Parathyroid adenoma (tissue), 2 donors: ENCODE data around the gene LRRC47.

Experiments
- H2AFZ ChIP-seq: fragments of 300-600 bp; sonication (generic); one replicate; pipeline ENCODE4 v1.7.0; 2017; ENCODE audit warnings: antibody characterized with exemption, mild to moderate bottlenecking
- H3K27ac ChIP-seq: fragments of 300-600 bp; sonication (generic); one replicate; pipeline ENCODE4 v1.7.0; 2017
- H3K27me3 ChIP-seq: fragments of 300-600 bp; sonication (generic); one replicate; pipeline ENCODE4 v1.7.0; 2017; ENCODE audit warnings: low read length; ENCODE audit not compliant: control insufficient read depth, insufficient read depth
- H3K36me3 ChIP-seq: fragments of 300-600 bp; sonication (generic); one replicate; pipeline ENCODE4 v1.7.0; 2017; ENCODE audit warnings: low read length; ENCODE audit not compliant: control insufficient read depth, insufficient read depth
- H3K4me1 ChIP-seq: fragments of 300-600 bp; sonication (generic); one replicate; pipeline ENCODE4 v1.7.0; 2017; ENCODE audit warnings: control low read depth
- H3K4me2 ChIP-seq: fragments of 300-600 bp; sonication (generic); one replicate; pipeline ENCODE4 v1.7.0; 2017; ENCODE audit warnings: low read length
- H3K4me3 ChIP-seq: fragments of 300-600 bp; sonication (generic); one replicate; pipeline ENCODE4 v1.7.0; 2017; ENCODE audit warnings: low read depth, low read length
- H3K79me2 ChIP-seq: fragments of 300-600 bp; sonication (generic); one replicate; pipeline ENCODE4 v1.7.0; 2017; ENCODE audit warnings: control low read depth
- H3K9ac ChIP-seq: fragments of 300-600 bp; sonication (generic); one replicate; pipeline ENCODE4 v1.7.0; 2017; ENCODE audit warnings: mild to moderate bottlenecking
- H3K9me3 ChIP-seq: fragments of 300-600 bp; sonication (generic); one replicate; pipeline ENCODE4 v1.7.0; 2017; ENCODE audit warnings: low read length; ENCODE audit not compliant: control insufficient read depth
- TF ChIP-seq, protein P1 (sequence below): fragments of 300-600 bp; sonication (generic); IDR thresholded peaks from one replicate; pipeline ENCODE4 v1.7.0; 2017; ENCODE audit warnings: antibody characterized with exemption, mild to moderate bottlenecking
- donor health status: primary hyperparathyroidism.

LRRC47 gene

DNA sequence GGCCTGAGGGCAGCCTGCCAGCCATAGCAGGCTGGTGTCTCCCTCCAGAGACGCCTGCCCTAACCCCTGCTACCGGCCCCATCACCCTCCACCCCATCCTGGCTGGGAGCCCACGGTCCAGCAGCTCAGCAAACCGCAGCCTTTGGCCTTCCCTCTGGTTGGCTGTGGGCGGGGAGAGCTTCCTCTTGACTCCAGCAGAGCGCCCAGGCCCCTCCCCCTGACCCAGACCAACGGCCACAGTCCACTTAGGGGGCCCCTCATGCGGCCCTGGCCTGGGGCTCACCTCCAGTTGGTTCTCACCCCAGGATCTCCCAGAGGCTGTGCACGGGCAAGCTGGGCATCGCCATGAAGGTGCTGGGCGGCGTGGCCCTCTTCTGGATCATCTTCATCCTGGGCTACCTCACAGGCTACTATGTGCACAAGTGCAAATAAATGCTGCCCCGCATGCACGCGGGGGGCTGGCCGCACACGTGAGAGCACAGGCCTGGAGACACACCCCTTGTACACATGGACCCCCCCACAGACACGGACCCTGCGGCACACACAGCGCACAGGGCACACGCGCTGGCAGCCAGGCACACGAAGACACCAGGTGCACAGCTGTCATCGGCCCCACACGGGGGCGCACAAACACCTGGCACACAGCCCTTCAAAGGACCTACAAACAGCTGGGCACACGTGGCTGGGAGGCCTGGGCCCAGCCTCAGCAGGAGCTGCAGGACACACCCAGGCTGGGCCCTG lies 20.6 kb downstream of the LRRC47 start:
- no peaks in the 10 kb centered on the region for H3K79me2 ChIP-seq
- no peaks in the 10 kb centered on the region for H3K9me3 ChIP-seq
- H3K4me2 ChIP-seq, result no peak overlapping the region
- H3K4me1 ChIP-seq, result no peaks in the 10 kb centered on the region
- TF ChIP-seq, protein P1, sequence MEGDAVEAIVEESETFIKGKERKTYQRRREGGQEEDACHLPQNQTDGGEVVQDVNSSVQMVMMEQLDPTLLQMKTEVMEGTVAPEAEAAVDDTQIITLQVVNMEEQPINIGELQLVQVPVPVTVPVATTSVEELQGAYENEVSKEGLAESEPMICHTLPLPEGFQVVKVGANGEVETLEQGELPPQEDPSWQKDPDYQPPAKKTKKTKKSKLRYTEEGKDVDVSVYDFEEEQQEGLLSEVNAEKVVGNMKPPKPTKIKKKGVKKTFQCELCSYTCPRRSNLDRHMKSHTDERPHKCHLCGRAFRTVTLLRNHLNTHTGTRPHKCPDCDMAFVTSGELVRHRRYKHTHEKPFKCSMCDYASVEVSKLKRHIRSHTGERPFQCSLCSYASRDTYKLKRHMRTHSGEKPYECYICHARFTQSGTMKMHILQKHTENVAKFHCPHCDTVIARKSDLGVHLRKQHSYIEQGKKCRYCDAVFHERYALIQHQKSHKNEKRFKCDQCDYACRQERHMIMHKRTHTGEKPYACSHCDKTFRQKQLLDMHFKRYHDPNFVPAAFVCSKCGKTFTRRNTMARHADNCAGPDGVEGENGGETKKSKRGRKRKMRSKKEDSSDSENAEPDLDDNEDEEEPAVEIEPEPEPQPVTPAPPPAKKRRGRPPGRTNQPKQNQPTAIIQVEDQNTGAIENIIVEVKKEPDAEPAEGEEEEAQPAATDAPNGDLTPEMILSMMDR, result peak; percentile 11
- H3K27ac ChIP-seq, result no peak overlapping the region
- H3K36me3 ChIP-seq, result no peaks in the 10 kb centered on the region
- H3K4me3 ChIP-seq, result no peak overlapping the region
- H3K9ac ChIP-seq, result no peak overlapping the region
- no peak overlapping the region for H2AFZ ChIP-seq
- H3K27me3 ChIP-seq, result no peaks in the 10 kb centered on the region

DNA sequence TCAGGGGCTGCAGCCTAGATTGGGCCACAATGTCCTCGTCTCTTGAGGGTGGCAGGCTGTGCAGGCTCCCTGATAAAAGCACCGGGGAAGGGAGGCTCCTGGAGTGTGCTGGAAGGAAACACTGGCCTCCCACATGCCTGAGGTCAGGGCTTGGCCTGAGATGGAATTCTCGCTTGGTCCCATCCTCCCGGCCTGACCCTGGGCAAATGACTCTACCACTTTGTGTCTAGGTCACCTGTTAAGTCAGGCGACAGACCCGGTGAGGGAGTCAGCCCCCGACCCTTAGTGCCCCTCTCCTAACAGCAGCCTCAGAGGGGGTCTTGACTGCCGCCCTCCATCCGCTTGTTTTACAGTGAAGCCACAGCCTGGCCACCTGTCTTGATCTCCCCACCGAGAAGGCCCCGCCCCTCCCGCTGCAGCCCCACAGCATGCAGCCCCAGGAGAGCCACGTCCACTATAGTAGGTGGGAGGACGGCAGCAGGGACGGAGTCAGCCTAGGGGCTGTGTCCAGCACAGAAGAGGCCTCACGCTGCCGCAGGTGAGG lies 21.3 kb downstream of the LRRC47 start:
- Histone ChIP-seq H3K9ac (no peak overlapping the region), H3K4me1 (no peaks in the 10 kb centered on the region), H3K27ac (no peak overlapping the region), H3K4me2 (no peak overlapping the region), H3K9me3 (no peaks in the 10 kb centered on the region), H3K4me3 (no peak overlapping the region), H2AFZ (no peak overlapping the region), H3K27me3 (no peaks in the 10 kb centered on the region), H3K36me3 (no peaks in the 10 kb centered on the region), H3K79me2 (no peaks in the 10 kb centered on the region)
- TF ChIP-seq, protein P1, result no peak

DNA sequence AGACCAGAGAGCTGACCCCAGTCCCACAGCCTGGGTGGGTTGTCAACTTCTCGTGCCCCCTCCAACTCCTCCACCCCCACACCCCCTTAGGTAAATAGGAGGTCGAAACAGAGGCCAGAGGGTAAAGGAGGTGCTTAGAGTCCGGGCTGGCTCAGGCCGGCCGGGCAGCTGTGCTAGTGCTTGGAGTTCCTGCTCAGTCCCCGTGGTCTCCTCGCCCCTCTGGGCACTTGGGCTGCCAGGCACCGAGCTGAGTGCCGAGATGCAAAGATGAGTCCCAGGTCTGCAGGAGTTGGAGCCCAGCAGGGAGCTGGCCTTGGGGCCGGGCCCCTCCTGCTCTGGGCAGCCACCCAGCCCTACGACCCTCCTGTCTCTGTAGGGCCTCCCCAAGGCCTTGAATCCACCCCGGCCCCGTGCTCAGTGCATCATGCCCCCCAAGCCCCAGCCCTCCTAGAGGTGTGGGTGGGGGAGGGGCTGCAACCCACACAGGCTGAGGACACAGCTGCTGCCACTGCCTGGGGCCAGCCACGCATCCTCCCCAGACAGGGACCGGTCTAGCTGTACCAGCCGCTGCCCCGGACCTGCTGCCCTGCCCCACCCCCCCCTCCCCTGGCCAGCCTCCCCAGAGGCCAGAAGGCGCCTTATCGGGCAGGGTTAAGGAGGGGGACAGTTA lies 21.9 kb downstream of the LRRC47 start:
- H3K9ac ChIP-seq, result no peak overlapping the region
- H3K79me2 ChIP-seq, result no peaks in the 10 kb centered on the region
- no peak overlapping the region for H3K4me2 ChIP-seq
- no peaks in the 10 kb centered on the region for H3K27me3 ChIP-seq
- TF ChIP-seq, protein P1, result no peak
- H2AFZ ChIP-seq, result no peak overlapping the region
- no peaks in the 10 kb centered on the region for H3K4me1 ChIP-seq
- no peaks in the 10 kb centered on the region for H3K9me3 ChIP-seq
- H3K4me3 ChIP-seq, result no peak overlapping the region
- no peaks in the 10 kb centered on the region for H3K36me3 ChIP-seq
- no peak overlapping the region for H3K27ac ChIP-seq

DNA sequence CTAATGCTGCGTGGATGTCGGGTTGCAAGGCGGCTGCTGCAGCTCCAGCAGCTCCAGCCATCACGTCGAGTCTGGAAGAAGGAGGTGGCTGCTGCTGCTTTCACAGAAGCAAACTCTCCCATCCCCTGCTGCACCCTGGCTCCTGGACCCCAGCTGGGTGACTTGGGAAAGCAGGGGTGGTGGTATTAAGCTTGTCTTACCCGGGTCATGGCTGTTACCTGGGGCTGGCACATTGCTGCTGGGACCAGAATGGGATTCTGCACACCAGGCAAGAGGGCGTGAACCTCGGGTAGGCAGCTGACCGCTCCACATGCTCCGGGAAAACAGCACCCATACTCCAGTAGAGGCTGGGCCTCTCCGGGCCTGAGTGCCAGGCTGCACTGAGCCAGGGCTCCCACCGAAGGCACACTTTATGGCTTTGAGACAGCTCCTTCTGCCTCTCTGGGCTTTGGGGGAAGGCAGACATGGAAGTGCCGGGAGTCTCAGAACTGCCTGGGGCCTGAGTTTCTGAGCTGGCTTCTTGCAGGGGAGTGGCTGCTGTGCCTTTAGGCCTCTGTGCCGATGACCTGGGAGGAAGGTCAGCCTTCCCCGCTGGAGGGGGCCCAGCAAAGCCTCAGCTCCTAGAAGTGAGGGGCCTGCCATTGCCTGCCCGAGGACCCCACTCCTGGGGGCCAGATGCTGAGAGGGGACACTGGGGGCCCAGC lies 22.6 kb downstream of the LRRC47 start:
- H3K79me2 ChIP-seq, result no peaks in the 10 kb centered on the region
- no peak overlapping the region for H3K9ac ChIP-seq
- H3K4me3 ChIP-seq, result peak overlapping the region; percentile 77
- peak overlapping the region; percentile 93 for H3K4me2 ChIP-seq
- TF ChIP-seq, protein P1, result no peak
- H3K9me3 ChIP-seq, result no peaks in the 10 kb centered on the region
- no peaks in the 10 kb centered on the region for H3K36me3 ChIP-seq
- H3K27ac ChIP-seq, result no peak overlapping the region
- H2AFZ ChIP-seq, result peak overlapping the region; percentile 79
- H3K4me1 ChIP-seq, result no peaks in the 10 kb centered on the region
- H3K27me3 ChIP-seq, result no peaks in the 10 kb centered on the region
